LNCaP clone FGC (cell line): ENCODE measurements around the gene USP46.

ENCODE experiments used
- DNase-seq: peaks from one replicate; pipeline ENCODE4 v3.0.0-alpha.2; 2011; ENCODE audit warnings: low read depth
- H3K4me3 ChIP-seq: 2 replicates; pipeline ENCODE4 v1.5.1; 2011; ENCODE audit warnings: mild to moderate bottlenecking, low read depth, low read length, control low read depth
- TF ChIP-seq, protein P1 (sequence below): IDR thresholded peaks from 2 replicates; pipeline ENCODE4 v1.5.1; 2012; ENCODE audit warnings: mild to moderate bottlenecking; ENCODE audit not compliant: control insufficient read depth, insufficient read depth; ENCODE audit errors: extremely low read depth

Gene USP46

DNA sequence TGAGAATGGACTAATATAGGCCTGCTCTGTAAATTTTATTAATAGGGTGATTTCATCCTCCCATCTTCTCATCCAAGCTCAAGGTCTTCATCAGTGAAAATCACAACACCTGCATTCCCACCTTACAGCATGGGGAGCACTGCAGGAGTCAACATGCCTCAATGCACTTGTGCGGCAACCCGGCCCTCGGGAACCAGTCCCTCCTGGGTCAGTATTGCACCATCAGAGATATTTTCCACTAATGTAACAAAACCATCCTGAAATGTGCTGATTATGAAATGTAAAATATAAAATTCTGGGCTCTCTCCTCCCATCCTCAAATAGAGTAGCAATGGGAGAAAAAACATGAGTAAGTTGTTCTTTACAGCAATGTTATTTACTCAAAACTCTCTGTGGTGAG, 13.0 kb downstream of the USP46 start:
- TF ChIP-seq, protein P1, sequence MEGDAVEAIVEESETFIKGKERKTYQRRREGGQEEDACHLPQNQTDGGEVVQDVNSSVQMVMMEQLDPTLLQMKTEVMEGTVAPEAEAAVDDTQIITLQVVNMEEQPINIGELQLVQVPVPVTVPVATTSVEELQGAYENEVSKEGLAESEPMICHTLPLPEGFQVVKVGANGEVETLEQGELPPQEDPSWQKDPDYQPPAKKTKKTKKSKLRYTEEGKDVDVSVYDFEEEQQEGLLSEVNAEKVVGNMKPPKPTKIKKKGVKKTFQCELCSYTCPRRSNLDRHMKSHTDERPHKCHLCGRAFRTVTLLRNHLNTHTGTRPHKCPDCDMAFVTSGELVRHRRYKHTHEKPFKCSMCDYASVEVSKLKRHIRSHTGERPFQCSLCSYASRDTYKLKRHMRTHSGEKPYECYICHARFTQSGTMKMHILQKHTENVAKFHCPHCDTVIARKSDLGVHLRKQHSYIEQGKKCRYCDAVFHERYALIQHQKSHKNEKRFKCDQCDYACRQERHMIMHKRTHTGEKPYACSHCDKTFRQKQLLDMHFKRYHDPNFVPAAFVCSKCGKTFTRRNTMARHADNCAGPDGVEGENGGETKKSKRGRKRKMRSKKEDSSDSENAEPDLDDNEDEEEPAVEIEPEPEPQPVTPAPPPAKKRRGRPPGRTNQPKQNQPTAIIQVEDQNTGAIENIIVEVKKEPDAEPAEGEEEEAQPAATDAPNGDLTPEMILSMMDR, result no peak
- no peak for DNase-seq
- H3K4me3 ChIP-seq, result no peak overlapping the region

DNA sequence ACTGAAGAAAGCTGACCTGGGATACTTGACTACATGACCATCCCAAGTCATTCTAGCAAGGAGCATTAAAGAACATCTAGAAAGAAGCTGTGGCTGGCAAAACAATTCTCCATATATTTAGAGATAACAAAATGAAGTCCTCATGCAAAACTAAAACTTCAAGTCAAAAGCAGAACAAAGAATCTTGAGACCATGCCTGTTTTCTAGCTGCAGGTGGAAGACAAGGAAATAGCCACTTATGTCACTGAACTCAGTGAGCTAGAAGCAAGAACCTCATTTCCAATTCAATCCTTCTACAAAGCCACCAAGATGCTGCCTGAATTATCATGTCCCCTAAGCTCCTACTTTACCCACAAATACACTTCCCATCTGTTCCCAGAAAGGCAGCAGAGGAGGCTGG, 13.8 kb downstream of the USP46 start:
- TF ChIP-seq, protein P1, result no peak
- no peak overlapping the region for H3K4me3 ChIP-seq
- no peak for DNase-seq

DNA sequence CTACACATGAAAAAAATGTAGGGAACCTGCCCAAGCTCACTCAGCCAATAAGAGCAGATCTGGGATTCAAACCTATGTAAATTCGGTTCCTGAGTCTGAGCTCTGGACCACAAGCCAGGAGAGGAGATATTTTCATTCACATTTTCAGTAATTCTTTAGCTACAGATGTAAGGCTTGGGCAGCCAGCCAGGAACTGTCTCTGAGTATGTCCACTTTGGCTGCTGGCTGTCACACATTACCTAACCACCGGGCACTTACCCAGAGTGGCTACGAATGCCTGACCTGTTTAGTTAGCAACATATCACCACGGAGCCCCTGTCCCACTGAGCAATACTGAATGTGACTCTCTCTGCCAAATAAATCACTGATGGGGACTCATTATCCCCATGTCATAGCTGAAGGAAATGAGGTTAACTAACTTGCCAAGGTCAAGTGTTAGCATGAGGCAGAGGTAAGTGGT, 15.3 kb downstream of the USP46 start:
- DNase-seq, result peak; percentile 67
- TF ChIP-seq, protein P1, result no peak
- no peak overlapping the region for H3K4me3 ChIP-seq

DNA sequence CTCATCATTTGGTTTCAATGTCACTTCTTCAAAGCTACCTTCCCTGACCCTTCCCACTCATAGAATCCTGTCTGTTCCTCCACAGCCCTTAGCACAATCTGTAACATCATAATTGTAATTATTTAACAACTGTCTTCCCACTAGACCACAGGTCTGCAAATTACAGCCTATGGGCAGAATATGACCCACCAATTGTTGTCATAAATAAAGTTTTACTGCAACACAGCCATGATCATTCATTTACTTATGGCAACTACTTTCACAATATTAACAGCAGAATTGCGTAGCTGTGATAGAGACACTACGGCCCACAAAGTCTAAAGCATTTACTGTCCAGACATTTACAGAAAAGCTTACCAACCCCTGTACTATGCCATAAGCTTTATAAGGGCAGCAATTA, 15.9 kb downstream of the USP46 start:
- DNase-seq, result no peak
- TF ChIP-seq, protein P1, result no peak
- no peak overlapping the region for H3K4me3 ChIP-seq

DNA sequence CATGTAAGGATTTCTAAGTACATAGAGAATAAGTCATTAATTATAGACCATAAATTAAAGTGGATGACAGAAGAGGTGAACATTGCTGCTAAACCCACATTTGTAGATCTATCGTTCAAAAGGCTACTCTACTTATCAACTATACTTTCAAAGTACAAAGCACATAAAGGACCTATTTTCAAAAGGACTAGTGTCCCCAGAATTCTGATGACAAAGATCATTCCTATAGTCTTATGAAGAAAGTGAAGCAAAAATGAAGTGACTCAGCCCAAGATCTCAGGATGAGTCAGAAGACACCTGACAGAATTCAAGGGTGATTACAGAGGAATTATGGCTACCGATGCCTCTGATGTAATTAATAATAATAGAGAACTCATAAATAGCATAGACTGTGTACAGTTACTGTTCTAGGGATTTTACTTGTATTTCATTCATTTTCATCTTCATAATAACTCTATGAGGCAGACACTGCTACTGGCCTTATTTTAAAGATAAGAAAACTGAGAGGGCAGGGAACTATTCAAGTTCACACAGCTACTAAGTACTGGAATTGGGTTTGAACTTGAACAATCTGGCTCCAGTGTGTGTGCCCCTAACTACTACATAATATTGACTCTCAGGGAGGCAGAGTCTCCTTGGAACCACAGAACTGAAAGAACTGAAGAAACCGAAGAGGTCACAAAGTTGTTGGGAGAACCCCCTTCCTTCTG, 17.1 kb downstream of the USP46 start:
- TF ChIP-seq, protein P1, result no peak
- no peak for DNase-seq
- H3K4me3 ChIP-seq, result no peak overlapping the region

DNA sequence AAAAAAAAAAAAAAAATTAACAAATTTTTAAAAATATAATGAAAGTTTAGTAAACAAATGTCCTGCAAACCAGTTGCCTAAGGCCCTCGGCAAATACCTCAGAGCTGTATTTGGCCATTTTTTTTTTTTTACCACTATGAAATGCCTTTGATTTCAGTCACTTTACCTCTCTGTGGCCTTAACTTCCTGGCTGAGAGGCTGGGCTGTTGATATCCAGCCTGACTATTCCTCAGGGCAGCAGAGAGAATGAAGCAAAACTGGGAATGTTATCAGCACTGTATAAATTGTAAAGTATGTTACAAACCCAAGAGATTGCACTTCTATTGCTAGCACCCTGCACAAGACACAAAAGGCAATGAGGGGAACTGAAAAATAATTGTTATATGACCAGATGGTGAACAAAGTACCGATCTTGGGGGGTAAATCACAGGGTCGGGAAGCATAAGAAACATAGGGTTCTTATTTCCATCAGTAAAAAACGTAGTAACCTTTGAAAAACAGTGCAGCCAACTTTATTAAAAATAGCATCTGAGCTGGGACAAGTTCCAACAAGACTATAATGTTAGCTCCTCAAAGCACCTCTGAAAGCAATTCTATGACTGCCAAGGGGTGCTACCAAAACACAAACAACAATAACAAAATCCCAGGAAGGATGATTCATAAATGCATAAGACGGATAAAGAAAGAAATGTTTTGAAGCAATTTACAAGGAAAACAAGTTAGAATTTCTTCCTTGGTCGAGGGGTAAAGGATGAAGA, 18.1 kb downstream of the USP46 start:
- TF ChIP-seq, protein P1, result no peak
- DNase-seq, result no peak
- H3K4me3 ChIP-seq, result no peak overlapping the region

DNA sequence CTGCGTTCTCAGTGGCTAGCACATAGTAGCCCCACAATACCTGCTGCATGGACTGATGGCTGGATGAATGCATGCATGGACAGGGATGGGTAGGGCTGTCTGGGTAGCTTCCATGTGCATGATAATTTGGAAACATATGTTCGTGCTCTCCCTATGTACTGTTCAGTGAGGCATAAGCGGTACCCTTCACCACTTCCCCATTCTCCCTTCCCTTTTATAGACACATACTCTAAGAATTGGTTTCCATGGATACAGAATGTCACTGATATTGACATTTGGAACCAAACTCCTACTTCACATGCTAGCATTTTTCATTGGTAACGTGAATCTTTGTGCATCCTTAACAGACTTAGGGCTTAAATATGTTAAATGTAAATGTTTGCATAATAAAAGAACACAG, 20.4 kb downstream of the USP46 start:
- no peak for DNase-seq
- TF ChIP-seq, protein P1, result no peak
- no peak overlapping the region for H3K4me3 ChIP-seq
